Panc1 (cell line): ENCODE results near the gene ARHGAP33. TPM values are rescaled to one million over a fixed set of nuclear protein-coding genes. Genes with fewer than 3 reads are reported as not detected.
A peak's percentile ranks its signal among the peaks of the same experiment; 100 is the strongest.

Experiments
- ATAC-seq: fragments of 200-7000 bp; cut with Tn5 transposase; 2 replicates; pipeline ENCODE4 v1.9.1; 2020; ENCODE audit warnings: mild to moderate bottlenecking, moderate library complexity
- BruUV-seq: library from RNA; stranded (reverse); fragments of 400-500 nt; replicated peaks from 2 replicates; lab custom pipeline; 2021; lab: Mats Ljungman, UMichigan
- CTCF ChIA-PET: fragments of 300-600 bp; sonication (Branson Sonifier 250); formaldehyde crosslinking; loops from one replicate; lab custom pipeline; 2022; ENCODE audit warnings: antibody characterized with exemption; lab: Charles Lee
- POLR2A ChIA-PET: fragments of 300-600 bp; sonication (Branson Sonifier 250); formaldehyde crosslinking; loops from one replicate; lab custom pipeline; 2022; ENCODE audit warnings: antibody characterized with exemption; lab: Charles Lee
- DNase-seq: peaks from one replicate; pipeline ENCODE4 v3.0.0-alpha.2; 2010; ENCODE audit warnings: low read depth, low spot score
- H3K27ac ChIP-seq: 2 replicates; pipeline ENCODE4 v1.5.1; 2011; ENCODE audit warnings: mild to moderate bottlenecking, low read length, inconsistent platforms
- H3K27me3 ChIP-seq: fragments of 200-500 bp; sonication (Bioruptor generic); 2 replicates; pipeline ENCODE4 v1.6.0; 2014; ENCODE audit warnings: low read length, inconsistent platforms; ENCODE audit not compliant: control insufficient read depth, insufficient read depth
- H3K36me3 ChIP-seq: fragments of 200-500 bp; sonication (Bioruptor generic); 2 replicates; pipeline ENCODE4 v1.5.1; 2014; ENCODE audit warnings: inconsistent platforms, mild to moderate bottlenecking, low read length, moderate library complexity; ENCODE audit not compliant: control insufficient read depth, insufficient read depth
- H3K4me1 ChIP-seq: 2 replicates; pipeline ENCODE4 v1.5.1; 2011; ENCODE audit warnings: inconsistent platforms, mild to moderate bottlenecking, low read length, moderate library complexity; ENCODE audit not compliant: control insufficient read depth, insufficient read depth
- H3K4me3 ChIP-seq, 2 experiments: 2 replicates each; pipeline ENCODE4 v1.5.1; 2011 to 2012; ENCODE audit warnings: low read depth in 2 of 2, low read length in 2 of 2, mild to moderate bottlenecking in 2 of 2, inconsistent platforms in 1 of 2, moderate library complexity in 1 of 2
- H3K9me3 ChIP-seq: fragments of 200-500 bp; sonication (Bioruptor generic); 2 replicates; pipeline ENCODE4 v1.5.1; 2014; ENCODE audit warnings: low read depth, mild to moderate bottlenecking, inconsistent platforms, low read length, moderate library complexity; ENCODE audit not compliant: control insufficient read depth, insufficient read depth
- POLR2AphosphoS5 ChIP-seq: IDR thresholded peaks from 2 replicates; pipeline ENCODE4 v1.6.1; 2012; ENCODE audit warnings: mild to moderate bottlenecking, low read depth, low read length, moderate library complexity
- SIN3A ChIP-seq: IDR thresholded peaks from 2 replicates; pipeline ENCODE4 v1.6.1; 2012; ENCODE audit warnings: low read depth, mild to moderate bottlenecking, low read length, moderate library complexity, borderline replicate concordance; ENCODE audit not compliant: insufficient read depth
- TCF7L2 ChIP-seq: IDR thresholded peaks from 2 replicates; pipeline ENCODE4 v1.6.1; 2011; ENCODE audit warnings: mild to moderate bottlenecking, low read depth, low read length, inconsistent platforms
- in situ Hi-C: cut with HindIII; loops from 2 replicates; pipeline ENCODE4 v1.10.0; 2016; ENCODE audit warnings: low sequenced_read_pairs, low pct_unique_long_range_greater_than_20kb
- intact Hi-C: fragments of 100-400 bp; cut with micrococcal nuclease; formaldehyde crosslinking; loops from one replicate; pipeline ENCODE4 v1.10.0; 2022; ENCODE audit not compliant: unreplicated experiment
- total RNA-seq: library from RNA; stranded (reverse); gene quantifications from one replicate; pipeline ENCODE4 v1.2.1, GENCODE V29; 2021; ENCODE audit not compliant: unreplicated experiment
- TF ChIP-seq, protein P1 (sequence below): fragments of 450-650 bp; IDR thresholded peaks from 2 replicates; pipeline ENCODE4 v1.5.1; 2017; ENCODE audit warnings: mild to moderate bottlenecking
- TF ChIP-seq, protein P2 (sequence below), 2 experiments: IDR thresholded peaks; 2 replicates each; pipeline ENCODE4 v1.6.1; 2011 to 2012; ENCODE audit warnings: low read depth in 2 of 2, control low read depth in 1 of 2, low read length in 1 of 2, mild to moderate bottlenecking in 1 of 2, moderate library complexity in 1 of 2; ENCODE audit not compliant: insufficient read depth in 1 of 2

The ARHGAP33 gene
- total RNA-seq, 1 experiment from 2014 or later, result 35.8 TPM

DNA sequence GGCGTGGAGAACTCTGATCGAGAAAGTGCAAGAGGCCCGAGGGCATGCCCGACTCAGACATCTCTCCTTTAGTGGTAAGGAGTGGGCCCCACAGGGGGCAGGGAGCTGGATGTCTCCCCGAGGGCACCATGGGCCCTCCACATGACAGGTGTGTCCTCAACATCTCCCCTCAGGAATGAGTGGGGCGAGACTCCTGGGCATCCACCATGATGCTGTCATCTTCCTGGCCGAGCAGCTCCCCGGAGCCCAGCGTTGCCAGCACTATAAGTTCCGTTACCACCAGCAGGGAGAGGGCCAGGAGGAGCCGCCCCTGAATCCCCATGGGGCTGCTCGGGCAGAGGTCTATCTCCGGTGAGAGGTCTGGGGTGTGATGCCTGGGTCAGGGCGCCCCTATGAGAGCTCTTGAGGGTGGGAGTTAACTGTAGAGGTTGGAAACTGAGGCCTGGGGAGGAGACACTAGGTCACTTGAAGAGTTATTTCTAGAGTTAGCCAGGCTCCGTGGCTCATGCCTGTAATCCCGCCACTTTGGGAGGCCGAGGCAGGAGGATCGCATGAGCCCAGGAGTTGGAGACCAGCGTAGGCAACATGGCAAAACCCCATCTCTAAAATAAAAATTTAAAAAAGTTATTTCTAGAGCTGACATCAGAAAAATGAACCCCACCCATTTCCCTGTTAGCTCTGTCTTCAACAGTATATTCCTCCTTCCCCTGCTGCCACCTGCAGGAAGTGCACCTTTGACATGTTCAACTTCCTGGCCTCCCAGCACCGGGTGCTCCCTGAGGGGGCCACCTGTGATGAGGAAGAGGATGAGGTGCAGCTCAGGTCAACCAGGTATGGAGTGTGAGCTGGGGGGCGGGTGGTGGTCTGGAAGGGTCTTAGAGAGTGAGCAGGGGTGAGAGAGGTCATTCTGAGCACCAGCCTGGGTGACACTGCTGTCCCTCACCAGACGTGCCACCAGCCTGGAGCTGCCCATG lies 38.2 kb upstream of the ARHGAP33 start:
- TF ChIP-seq, protein P1, sequence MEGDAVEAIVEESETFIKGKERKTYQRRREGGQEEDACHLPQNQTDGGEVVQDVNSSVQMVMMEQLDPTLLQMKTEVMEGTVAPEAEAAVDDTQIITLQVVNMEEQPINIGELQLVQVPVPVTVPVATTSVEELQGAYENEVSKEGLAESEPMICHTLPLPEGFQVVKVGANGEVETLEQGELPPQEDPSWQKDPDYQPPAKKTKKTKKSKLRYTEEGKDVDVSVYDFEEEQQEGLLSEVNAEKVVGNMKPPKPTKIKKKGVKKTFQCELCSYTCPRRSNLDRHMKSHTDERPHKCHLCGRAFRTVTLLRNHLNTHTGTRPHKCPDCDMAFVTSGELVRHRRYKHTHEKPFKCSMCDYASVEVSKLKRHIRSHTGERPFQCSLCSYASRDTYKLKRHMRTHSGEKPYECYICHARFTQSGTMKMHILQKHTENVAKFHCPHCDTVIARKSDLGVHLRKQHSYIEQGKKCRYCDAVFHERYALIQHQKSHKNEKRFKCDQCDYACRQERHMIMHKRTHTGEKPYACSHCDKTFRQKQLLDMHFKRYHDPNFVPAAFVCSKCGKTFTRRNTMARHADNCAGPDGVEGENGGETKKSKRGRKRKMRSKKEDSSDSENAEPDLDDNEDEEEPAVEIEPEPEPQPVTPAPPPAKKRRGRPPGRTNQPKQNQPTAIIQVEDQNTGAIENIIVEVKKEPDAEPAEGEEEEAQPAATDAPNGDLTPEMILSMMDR, result no peak
- TF ChIP-seq TCF7L2 (no peak), POLR2AphosphoS5 (no peak), SIN3A (no peak)
- TF ChIP-seq, protein P2, sequence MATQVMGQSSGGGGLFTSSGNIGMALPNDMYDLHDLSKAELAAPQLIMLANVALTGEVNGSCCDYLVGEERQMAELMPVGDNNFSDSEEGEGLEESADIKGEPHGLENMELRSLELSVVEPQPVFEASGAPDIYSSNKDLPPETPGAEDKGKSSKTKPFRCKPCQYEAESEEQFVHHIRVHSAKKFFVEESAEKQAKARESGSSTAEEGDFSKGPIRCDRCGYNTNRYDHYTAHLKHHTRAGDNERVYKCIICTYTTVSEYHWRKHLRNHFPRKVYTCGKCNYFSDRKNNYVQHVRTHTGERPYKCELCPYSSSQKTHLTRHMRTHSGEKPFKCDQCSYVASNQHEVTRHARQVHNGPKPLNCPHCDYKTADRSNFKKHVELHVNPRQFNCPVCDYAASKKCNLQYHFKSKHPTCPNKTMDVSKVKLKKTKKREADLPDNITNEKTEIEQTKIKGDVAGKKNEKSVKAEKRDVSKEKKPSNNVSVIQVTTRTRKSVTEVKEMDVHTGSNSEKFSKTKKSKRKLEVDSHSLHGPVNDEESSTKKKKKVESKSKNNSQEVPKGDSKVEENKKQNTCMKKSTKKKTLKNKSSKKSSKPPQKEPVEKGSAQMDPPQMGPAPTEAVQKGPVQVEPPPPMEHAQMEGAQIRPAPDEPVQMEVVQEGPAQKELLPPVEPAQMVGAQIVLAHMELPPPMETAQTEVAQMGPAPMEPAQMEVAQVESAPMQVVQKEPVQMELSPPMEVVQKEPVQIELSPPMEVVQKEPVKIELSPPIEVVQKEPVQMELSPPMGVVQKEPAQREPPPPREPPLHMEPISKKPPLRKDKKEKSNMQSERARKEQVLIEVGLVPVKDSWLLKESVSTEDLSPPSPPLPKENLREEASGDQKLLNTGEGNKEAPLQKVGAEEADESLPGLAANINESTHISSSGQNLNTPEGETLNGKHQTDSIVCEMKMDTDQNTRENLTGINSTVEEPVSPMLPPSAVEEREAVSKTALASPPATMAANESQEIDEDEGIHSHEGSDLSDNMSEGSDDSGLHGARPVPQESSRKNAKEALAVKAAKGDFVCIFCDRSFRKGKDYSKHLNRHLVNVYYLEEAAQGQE (IDR thresholded peaks at IDR 0.05; ENCODE audit: insufficient read depth in 1 of 2, low read depth in 2 of 2, low read length in 1 of 2), result no peak
- no TSS peak for BruUV-seq
- DNase-seq, result no peak
- POLR2A ChIA-PET, result interaction anchor here (0.6 kb wide), 1 partner anchor 68 kb away, joined by 3 read pairs; no protein-coding TSS in a partner anchor
- CTCF ChIA-PET, result interaction anchor here (1.0 kb wide), 1 partner anchor 11 kb away, joined by 3 read pairs; no protein-coding TSS in a partner anchor
- H3K36me3 ChIP-seq, result peaks cover 5% of the 10 kb centered on the region; the same call in 1 of the 2 replicates
- ATAC-seq, result no peak
- H3K9me3 ChIP-seq, result no peaks in the 10 kb centered on the region
- no peaks in the 10 kb centered on the region for H3K27me3 ChIP-seq
- no peak overlapping the region for H3K4me3 ChIP-seq
- peaks cover 12% of the 10 kb centered on the region for H3K4me1 ChIP-seq
- in situ Hi-C loops, result no loop called here
- intact Hi-C loops, result no loop called here
- H3K27ac ChIP-seq, result no peak overlapping the region

DNA sequence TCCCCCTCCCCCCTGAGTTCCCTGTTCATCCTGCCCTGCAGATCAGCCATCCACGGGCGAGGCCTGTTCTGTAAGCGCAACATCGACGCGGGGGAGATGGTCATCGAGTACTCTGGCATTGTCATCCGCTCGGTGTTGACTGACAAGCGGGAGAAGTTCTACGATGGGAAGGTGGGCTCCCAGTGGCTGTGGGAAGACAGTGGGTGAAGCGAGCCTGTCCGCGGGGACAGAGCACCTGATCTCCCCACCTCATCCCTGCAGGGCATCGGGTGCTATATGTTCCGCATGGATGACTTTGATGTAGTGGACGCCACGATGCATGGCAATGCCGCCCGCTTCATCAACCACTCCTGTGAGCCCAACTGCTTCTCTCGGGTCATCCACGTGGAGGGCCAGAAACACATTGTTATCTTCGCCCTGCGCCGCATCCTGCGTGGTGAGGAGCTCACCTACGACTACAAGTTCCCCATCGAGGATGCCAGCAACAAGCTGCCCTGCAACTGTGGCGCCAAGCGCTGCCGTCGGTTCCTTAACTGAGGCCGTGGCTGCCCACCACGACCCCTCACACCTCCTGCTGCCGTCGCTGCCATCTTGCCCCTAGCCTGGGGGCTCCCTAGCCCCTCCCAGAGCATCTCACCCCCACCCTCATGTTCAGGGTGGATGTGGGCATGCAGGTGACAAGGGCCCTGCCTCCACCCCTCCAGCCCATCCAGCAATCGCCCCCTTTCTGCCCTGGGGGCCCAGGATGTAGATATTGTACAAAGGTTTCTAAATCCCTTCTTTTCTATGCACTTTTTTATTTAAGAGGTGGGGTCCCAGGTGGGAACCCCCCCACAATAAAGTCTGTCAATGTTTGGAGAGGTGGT lies 37.1 kb upstream of the ARHGAP33 start:
- peaks cover 5% of the 10 kb centered on the region; the same call in 1 of the 2 replicates for H3K36me3 ChIP-seq
- in situ Hi-C loops (no loop called here), intact Hi-C loops (no loop called here)
- BruUV-seq, result TSS peak; percentile 83
- H3K27me3 ChIP-seq, result no peaks in the 10 kb centered on the region
- ChIA-PET POLR2A (no interaction called here), CTCF (no interaction called here)
- no peak overlapping the region for H3K4me3 ChIP-seq
- DNase-seq (no peak), ATAC-seq (no peak)
- no peaks in the 10 kb centered on the region for H3K9me3 ChIP-seq
- H3K27ac ChIP-seq, result no peak overlapping the region
- peaks cover 12% of the 10 kb centered on the region for H3K4me1 ChIP-seq
- TF ChIP-seq, protein P1, result no peak
- TF ChIP-seq TCF7L2, result no peak
- TF ChIP-seq SIN3A, result no peak
- TF ChIP-seq POLR2AphosphoS5, result no peak
- TF ChIP-seq, protein P2 (IDR thresholded peaks at IDR 0.05; ENCODE audit: insufficient read depth in 1 of 2, low read depth in 2 of 2, low read length in 1 of 2), result no peak
